Kidney capillary endothelial cell (primary cell): ENCODE measurements around the gene MSI2.

Source experiments
- DNase-seq: peaks from one replicate; pipeline ENCODE4 v3.0.0-alpha.2; 2018; ENCODE audit warnings: low spot score

Gene MSI2

GRCh38 chr17:57343717-57344116 lies 87.4 kb downstream of the MSI2 start:
- DNase-seq: no peak

GRCh38 chr17:57344261-57344660 lies 87.9 kb downstream of the MSI2 start:
- DNase-seq: no peak

- no peak for DNase-seq
Measured at GRCh38 chr17:57349541-57350247, 93.4 kb downstream of the MSI2 start.

- no peak for DNase-seq
Measured at GRCh38 chr17:57350266-57350665, 93.9 kb downstream of the MSI2 start.

GRCh38 chr17:57352665-57353175 lies 96.4 kb downstream of the MSI2 start:
- no peak for DNase-seq

GRCh38 chr17:57354673-57355072 lies 98.3 kb downstream of the MSI2 start:
- DNase-seq: no peak

- DNase-seq: no peak
Measured at GRCh38 chr17:57355090-57355859, 99.0 kb downstream of the MSI2 start.

GRCh38 chr17:57356153-57356718 lies 99.9 kb downstream of the MSI2 start:
- DNase-seq: no peak

- DNase-seq: no peak
Measured at GRCh38 chr17:57356719-57357391, 100.5 kb downstream of the MSI2 start.

- no peak for DNase-seq
Measured at GRCh38 chr17:57357392-57357784, 101.1 kb downstream of the MSI2 start.

GRCh38 chr17:57357830-57358430 lies 101.6 kb downstream of the MSI2 start:
- no peak for DNase-seq

- no peak for DNase-seq
Measured at GRCh38 chr17:57360266-57360665, 103.9 kb downstream of the MSI2 start.

GRCh38 chr17:57362797-57363556 lies 106.7 kb downstream of the MSI2 start:
- DNase-seq: no peak

- no peak for DNase-seq
Measured at GRCh38 chr17:57363580-57363979, 107.3 kb downstream of the MSI2 start.

GRCh38 chr17:57363998-57364643 lies 107.8 kb downstream of the MSI2 start:
- DNase-seq: no peak

GRCh38 chr17:57365420-57365819 lies 109.1 kb downstream of the MSI2 start:
- no peak for DNase-seq

GRCh38 chr17:57366177-57366557 lies 109.8 kb downstream of the MSI2 start:
- no peak for DNase-seq

GRCh38 chr17:57366558-57367351 lies 110.4 kb downstream of the MSI2 start:
- no peak for DNase-seq

GRCh38 chr17:57368637-57369336 lies 112.5 kb downstream of the MSI2 start:
- no peak for DNase-seq
